Measurements from ENCODE around the gene ZNF598.
A peak's percentile ranks its signal among the peaks of the same experiment; 100 is the strongest.

Gene ZNF598

DNA sequence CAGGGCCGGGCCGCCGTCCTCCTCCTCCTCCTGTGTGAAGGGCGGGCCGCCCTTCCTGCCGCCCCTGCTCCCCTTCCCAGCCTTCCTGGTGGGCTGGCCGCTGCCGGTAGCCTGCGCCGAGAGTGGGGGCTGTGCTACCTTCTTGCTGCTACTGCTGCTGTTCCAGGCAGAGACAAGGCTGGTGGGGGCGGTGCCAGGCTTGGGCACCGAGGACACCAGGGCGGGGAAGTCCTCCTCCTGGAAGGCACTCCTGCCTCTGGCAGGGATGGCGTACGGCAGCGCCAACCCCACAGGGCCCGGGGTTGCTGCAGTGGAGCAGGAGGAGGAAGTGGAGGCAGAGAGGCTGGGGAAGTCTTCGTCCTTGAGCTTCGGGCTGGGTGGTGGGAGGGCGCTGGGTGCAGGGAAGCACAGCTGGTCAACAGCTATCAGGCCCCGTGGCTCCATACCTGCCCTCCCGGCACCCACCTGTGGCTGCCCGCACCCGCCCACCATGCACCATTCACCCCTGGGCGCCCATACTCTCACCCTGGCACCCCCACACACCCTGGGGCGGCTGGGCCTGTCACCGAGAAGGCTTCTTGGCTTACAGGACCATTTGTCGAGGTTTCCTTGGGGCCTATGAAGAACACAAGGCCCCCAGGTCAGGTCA, 9.6 kb downstream of the ZNF598 start:
- TF ChIP-seq, protein P1, sequence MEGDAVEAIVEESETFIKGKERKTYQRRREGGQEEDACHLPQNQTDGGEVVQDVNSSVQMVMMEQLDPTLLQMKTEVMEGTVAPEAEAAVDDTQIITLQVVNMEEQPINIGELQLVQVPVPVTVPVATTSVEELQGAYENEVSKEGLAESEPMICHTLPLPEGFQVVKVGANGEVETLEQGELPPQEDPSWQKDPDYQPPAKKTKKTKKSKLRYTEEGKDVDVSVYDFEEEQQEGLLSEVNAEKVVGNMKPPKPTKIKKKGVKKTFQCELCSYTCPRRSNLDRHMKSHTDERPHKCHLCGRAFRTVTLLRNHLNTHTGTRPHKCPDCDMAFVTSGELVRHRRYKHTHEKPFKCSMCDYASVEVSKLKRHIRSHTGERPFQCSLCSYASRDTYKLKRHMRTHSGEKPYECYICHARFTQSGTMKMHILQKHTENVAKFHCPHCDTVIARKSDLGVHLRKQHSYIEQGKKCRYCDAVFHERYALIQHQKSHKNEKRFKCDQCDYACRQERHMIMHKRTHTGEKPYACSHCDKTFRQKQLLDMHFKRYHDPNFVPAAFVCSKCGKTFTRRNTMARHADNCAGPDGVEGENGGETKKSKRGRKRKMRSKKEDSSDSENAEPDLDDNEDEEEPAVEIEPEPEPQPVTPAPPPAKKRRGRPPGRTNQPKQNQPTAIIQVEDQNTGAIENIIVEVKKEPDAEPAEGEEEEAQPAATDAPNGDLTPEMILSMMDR (conservative IDR thresholded peaks at IDR 0.05) = no peak
- H3K27ac ChIP-seq = no peak overlapping the region

GRCh38 chr16:1998852-1999801, 10.5 kb downstream of the ZNF598 start:
- TF ChIP-seq, protein P1 (conservative IDR thresholded peaks at IDR 0.05) = no peak

DNA sequence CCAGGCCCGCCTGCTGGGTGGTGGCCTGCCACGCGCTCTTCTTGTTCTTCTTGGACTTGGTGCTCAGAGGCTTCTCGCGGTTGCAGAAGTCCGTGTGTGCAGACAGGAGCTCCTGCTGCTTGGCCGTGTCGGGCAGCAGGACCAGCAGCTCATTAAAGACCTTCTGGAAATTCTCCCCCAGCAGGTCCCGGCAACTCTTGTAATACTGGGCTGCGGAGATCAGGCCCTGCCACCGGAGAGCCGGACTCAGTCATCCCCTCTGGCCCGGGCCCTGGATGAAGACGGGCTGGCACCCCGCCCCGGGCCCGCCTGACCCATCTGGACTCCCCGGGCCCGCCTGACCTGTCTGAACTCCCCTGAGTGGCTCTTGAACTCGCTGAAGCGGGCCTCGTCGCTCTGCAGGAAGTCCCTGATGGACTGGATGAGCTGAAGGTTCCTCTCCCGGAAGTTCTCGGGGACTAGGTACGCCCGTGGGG, 11.2 kb downstream of the ZNF598 start:
- H3K27ac ChIP-seq = no peak overlapping the region

More at GRCh38 chr16:1998852-1999801, 10.5 kb downstream of the ZNF598 start:
- H3K27ac ChIP-seq = no peak overlapping the region

GRCh38 chr16:1997494-1998359, 11.9 kb downstream of the ZNF598 start:
- TF ChIP-seq, protein P1 (conservative IDR thresholded peaks at IDR 0.05) = no peak
- no peak overlapping the region for H3K27ac ChIP-seq

More for the DNA sequence above, 11.2 kb downstream of the ZNF598 start:
- TF ChIP-seq, protein P1 (conservative IDR thresholded peaks at IDR 0.05) = no peak

DNA sequence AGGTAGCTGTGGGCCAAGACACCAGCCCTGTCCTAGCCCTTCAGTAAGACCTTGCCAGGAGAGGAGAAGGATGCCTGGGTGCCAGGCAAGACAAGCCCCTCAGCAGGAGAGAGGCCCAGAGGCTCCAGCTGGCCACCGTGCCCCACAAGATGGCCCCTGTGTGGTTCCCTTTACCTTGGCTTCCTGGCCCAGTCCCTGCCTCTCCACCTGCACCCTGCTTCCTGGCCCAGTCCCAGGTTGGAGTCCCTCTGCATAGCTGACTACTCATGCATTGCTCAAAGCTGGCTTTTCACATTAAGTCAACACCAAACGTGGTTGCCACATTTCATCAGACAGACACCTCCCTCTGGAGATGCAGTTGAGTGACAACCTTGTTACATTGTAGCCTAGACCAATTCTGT, 15.9 kb downstream of the ZNF598 start:
- TF ChIP-seq, protein P1 (conservative IDR thresholded peaks at IDR 0.05) = no peak
- H3K27ac ChIP-seq = peak overlapping the region; percentile 11; the same call in 1 of the 2 replicates

DNA sequence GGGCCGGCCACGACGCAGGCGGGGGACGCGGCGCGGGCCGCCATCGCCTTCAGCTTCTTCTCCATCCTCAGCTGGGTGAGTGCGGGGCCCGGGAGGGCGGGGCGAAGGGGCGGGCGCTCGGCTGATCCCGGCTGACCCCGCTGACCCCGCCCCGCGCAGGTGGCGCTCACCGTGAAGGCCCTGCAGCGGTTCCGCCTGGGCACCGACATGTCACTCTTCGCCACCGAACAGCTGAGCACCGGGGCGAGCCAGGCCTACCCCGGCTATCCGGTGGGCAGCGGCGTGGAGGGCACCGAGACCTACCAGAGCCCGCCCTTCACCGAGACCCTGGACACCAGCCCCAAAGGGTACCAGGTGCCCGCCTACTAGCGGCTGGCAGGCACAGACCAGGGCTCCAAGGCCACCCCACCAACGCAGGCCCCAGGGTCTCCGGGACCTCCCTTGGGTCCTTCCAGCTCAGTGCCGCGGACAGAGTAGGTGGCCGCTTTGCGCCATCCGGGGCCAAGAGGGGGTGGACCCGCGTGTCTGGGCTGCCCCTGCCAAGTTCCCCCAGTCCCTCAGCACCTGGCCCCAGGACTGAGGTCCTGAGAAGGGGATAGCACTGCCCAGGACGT, 16.8 kb downstream of the ZNF598 start:
- H3K27ac ChIP-seq = no peak overlapping the region
- TF ChIP-seq, protein P1 (conservative IDR thresholded peaks at IDR 0.05) = no peak

Data from VCaP (cell line).